ENCODE measurements around the gene RGL1.

RGL1 gene

GRCh38 chr1:183824291-183824690 is 19.4 kb downstream of the RGL1 start:
- DNase-seq: no peak

- no peak for DNase-seq
These were observed 22.9 kb downstream of the RGL1 start for GRCh38 chr1:183827801-183828200.

GRCh38 chr1:183830389-183830788 is 25.5 kb downstream of the RGL1 start:
- DNase-seq: no peak

DNA sequence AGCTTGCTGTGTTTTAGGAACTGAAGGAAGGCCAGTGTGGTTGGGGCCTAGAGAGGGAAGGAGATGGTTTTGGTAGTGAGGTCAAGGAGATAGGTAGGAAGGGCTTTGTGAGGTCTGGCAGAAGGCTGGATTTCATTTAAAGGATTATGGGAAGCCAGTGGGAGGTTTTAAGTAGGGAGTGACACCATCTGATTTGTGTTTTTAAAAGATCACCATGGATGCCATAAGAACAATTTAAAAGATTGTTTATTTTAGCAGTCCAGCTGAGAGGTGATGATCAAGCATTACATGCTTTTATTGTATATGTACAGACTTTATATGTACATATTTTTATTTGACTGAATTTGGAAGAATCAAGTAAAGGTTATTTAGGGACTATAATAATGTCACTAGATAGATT is 26.4 kb downstream of the RGL1 start:
- no peak for DNase-seq

DNA sequence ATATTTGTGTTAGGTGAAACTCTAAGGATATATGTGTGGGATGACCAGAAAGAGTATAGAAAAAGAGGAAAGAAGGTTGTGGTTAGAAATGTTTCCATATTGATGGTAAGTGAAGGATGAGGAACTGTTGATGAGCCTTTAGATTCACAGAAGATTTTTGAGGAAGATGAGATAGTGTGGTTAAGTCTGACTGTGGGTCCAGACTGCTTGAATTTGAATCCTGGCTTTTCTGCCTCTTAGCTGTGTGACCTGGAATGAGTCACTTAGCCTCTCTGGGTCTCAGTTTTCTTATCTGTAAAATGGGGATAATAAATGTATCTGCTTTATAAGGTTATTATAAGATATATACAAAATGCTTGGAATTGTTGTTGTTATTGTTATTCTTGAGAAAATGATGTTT is 27.5 kb downstream of the RGL1 start:
- no peak for DNase-seq

DNA sequence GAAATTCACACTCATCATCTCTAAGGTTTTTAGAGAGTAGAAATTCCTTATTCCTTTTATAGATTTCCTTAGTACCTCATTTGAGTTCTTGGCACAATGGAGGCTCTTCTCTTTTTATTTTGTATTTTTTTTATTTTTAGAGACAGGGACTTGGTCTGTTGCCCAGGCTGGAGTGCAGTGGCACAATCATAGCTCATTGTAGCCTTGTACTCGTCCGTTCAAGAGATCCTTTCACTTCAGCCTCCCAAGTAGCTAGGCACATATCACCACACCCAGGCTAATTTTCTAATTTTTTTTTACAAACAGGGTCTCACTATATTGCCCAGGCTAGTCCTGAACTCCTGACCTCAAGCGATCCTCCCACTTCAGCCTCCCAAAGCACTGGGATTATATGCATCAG is 29.6 kb downstream of the RGL1 start:
- no peak for DNase-seq

DNA sequence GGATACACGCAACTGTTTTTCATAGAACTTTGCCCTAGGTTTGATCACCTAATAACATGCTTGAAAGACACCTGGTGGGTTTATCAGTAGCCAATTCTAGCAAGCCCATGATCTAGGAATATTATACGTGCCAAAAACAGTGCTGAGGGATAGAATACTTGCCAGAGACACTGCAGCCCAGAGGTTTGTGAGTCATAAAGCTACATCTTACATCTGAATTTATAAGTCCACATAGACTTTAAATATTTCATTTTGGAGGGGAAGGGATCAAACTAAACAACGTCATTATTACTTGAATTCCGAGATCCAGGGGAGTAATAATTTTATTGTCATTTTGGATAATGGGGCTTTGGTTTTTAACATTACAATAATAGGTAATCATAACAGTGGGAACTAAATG is 31.7 kb downstream of the RGL1 start:
- no peak for DNase-seq

DNA sequence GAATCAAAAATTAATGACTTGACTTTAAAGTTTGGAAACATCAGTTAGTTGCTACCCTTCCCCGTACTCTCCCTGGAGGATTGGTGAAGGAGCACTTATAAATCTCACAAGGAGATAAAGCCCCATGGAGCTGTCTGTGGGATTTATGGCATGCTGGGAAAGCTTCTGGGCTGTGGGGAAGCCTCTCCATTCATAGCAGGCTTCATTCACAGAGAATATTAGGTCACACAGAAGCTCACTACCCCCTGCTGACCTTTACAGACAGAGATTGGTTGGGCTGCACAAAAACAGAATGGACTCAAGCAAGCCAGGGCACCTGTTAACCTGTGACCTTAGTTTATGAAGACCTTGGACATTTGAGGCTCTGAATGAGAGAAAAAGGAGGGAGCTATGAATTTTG is 32.1 kb downstream of the RGL1 start:
- DNase-seq: no peak

DNA sequence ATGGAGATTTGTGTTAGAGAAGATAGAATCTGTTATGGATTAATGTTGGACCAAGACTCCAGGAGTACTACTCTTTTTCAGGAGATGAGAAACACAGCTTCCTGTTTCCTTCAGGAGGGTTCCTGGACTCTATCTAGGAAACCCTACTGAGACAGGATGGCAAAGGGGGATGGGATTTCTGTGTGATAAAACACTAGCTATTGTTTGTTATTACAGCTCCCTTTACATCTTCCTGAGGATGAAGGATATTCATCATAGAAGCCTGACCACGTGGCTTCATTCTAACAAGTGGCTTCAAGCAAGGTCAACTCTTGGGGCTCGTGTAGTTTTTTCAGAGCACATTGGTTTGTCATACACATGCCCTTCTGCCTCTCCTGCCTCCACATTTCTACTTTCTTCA is 33.3 kb downstream of the RGL1 start:
- DNase-seq: no peak

- no peak for DNase-seq
These were observed 35.2 kb downstream of the RGL1 start for GRCh38 chr1:183840140-183840539.

GRCh38 chr1:183841550-183841949 is 36.6 kb downstream of the RGL1 start:
- DNase-seq: no peak

DNA sequence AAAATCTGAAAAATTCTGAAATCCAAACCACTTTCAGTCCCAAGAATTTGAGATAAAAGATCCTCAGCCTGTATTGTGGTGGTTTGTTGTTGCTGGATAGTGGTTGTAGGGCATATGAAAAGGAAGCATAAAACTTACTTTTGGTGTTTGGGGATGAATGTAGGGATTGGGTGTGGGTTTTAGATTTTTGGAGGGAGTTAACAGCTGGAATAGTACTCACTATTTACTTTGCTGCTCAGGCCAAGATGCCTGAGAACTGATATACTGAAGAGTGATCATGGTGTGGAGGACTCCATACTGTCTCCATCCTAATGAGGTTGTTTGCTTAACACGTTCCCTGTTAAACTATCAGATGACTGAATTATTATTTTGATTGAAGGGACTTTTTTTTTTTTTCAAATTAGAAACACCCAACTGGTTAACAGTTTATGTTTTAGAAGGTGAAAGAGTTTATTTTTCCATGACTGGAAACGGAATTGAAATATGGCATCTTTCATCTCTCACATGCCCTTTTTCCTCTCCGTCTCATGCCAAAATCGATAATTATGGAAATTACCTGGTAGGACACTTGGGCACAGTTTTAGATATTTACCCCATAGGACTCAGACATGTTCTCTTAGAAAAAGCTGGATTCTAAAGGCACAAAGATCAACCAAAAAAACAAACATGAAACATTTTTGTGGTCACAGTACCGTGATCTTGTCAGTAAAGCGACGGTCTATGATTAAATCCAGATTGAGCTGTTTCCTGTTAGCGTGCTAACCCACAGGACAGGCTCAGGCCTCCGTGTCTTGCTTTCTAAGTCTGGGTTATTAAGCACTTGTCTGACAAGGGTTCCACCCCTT is 37.3 kb downstream of the RGL1 start:
- DNase-seq: peak in 1 of 2 donors; percentile 1

DNA sequence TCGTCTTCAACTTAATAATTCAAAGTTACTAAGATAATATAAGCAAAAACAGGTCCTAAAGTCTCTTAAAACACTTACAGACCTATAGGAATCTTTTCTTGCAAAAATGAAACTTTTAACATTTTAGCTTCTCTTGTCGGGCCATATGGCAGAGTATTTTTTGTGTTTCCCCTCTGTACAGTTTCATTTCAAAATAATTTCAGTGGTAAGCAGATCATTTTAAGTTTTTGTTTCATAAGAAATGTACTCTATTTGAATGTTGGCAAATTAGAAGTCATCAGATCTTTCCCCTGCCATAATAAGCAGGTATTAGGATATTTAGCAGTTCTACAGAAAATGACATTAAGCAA is 37.9 kb downstream of the RGL1 start:
- no peak for DNase-seq

DNA sequence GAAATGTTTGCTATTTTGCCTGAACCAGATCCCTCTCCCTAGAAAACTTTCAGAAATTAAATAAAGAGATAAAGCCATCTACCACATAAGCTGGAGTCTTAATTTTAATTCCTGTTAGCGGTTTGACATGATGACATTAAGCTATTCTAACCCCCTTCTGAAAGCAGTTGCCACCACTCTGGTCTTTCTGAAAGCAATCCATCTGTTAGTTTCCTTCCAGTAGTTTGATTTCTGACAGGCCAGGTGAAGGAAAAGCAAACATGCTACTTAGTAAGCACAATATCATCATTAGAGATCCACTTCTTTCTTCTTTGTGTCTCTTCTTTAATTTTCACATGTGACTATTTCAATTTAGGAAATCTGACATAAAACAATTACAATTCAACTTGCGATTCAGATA is 39.9 kb downstream of the RGL1 start:
- DNase-seq: no peak

DNA sequence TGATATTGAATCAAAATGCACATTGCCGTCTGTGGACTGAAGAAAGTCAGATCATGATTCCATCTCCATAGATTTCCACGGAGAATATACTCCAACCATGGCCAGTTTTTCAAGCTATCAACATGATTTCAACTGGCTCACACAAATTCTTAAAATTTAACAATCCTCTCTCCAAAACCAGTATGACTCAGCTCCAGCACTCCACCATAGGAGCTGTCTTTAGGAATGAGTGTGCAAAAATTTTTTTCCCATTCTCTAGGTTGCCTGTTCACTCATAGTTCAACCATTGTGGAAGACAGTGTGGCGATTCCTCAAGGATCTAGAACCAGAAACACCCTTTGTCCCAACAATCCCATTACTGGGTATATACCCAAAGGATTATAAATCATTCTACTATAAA is 40.8 kb downstream of the RGL1 start:
- DNase-seq: no peak

DNA sequence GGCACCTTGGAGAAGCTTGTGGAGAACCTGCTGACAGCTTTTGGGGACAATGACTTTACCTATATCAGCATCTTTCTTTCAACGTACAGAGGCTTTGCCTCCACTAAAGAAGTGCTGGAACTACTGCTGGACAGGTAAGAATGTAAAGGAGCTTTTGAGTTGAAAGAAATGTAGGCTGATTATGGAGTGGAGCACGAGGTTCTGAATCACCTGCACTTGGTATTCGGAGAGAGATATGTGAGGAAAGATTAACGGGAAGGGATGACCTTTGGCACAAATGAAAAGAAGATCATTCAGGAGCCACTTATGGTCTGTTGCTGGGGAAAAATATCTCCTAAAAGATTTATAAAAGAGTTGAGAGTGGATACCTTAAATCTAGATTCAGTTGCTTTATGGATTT is 42.7 kb downstream of the RGL1 start:
- DNase-seq: no peak

- DNase-seq: no peak
These were observed 45.9 kb downstream of the RGL1 start for GRCh38 chr1:183850852-183851251.

DNA sequence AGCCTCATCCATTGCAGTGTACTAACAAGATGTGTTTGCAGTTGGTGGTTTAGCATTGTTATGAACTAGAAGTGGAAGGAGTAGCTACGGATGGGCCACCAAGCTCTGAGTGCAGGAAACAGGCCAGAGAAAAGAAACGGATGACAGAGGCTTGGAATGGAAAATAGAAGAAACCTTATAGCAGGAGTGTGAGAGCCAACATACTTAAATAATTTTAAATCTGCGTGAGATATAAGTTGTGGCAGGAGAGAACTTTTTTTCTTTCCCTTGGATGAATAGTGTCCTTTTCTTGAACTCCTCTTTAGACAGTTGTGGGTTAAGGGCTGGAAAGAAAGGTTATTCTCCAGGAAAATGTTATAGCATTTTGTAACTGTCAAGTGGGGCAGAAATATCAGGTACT is 54.2 kb downstream of the RGL1 start:
- no peak for DNase-seq

- no peak for DNase-seq
These were observed 54.9 kb downstream of the RGL1 start for GRCh38 chr1:183859831-183860230.

DNA sequence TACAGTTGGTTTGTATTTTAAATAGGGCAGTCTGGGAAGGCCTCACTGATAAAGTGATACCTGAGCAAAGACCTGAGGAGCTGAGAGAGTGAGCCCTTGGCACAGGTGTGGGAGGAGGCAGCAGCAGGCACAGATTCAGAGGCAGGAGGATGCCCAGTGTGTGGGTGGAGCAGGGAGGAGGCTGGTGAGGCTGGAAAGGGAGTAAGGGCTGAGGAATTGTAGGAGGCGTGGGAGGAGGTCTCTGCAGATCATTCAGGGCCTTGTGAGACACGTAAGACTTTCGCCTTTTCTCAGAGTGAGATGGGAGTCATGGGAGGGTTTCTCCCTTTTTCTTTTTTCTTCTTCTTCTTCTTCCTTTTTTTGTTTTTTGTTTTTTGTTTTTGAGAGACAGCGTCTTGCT is 58.0 kb downstream of the RGL1 start:
- DNase-seq: no peak

DNA sequence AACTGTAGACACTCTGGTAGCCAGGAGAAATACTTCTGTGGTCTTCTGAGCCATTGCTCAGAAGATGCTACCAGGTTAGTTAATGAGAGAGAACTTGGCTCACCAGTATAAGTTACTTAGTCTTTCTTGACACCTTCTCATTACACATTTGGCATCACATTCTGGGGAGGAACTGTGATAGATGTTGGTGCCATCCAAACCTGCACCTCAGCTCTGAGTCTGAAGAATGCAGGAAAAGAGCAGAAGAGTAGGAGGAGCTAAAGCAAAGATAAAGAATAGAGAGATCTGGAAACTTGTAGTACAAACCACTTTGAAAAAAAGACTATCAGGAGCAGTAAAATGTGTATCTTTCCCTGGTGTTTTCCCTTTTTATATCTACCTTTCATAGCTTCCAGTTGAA is 58.9 kb downstream of the RGL1 start:
- DNase-seq: no peak

- DNase-seq: no peak
These were observed 59.7 kb downstream of the RGL1 start for GRCh38 chr1:183864611-183865010.

GRCh38 chr1:183869230-183869629 is 64.3 kb downstream of the RGL1 start:
- DNase-seq: no peak

DNA sequence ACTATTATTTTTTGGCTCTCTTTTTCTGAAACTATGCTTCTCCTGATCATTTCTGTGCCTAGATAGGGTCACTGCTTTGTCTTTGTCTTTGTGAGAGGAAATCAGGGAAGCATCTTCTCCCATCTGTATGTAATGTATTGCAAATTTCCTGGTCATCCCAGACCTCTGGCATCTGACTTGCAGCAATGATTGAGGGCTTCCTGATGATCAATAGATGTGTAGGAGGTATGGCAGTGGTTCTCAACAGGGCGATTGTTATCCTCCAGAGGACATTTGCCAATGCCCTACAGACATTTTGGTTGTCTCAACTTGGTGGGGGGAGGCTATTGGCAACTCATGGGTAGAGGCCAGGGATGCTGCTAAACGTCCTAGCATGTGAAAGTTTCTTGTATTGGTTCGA is 64.7 kb downstream of the RGL1 start:
- no peak for DNase-seq

DNA sequence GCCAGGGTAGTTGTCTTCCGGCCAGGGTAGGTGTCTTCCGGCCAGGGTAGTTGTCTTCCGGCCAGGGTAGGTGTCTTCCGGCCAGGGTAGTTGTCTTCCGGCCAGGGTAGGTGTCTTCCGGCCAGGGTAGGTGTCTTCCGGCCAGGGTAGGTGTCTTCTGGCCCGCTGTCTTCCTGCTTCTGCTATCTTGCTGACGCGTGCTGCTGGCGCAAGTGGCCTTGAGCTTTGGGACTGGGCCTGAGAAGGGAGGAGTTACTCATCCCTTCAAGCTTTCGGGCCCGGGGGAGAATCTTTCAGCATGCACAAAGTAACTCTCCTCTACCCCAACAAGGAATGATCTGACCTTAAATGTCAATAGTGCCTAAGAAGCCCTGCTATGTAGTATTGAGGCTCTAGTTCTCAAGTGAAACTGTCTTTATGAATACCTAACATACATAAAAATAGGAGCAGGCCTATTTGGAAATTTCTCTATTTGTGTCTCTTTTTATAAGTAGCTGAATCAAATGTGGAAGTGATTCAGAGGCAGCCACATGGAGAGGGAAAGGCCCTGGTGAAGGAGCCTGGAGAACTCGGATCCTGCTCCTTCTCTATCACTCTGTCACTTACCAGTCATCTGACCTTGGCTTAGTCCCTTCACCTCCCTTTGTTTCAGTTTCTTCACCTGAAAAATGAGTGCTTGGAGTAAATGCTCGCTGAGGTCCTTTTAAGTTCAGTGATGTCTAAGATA is 65.6 kb downstream of the RGL1 start:
- DNase-seq: no peak

Data from CD4-positive, alpha-beta T cell treated with Interleukin-1 beta for 1 hour (primary cell).